ENCODE measurements around the gene SDR39U1. TPM values are rescaled to one million over a fixed set of nuclear protein-coding genes. Genes with fewer than 3 reads are reported as not detected.

SDR39U1 gene, protein sequence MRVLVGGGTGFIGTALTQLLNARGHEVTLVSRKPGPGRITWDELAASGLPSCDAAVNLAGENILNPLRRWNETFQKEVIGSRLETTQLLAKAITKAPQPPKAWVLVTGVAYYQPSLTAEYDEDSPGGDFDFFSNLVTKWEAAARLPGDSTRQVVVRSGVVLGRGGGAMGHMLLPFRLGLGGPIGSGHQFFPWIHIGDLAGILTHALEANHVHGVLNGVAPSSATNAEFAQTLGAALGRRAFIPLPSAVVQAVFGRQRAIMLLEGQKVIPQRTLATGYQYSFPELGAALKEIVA
- 14.1 and 24.2 TPM in 2 replicates for total RNA-seq

GRCh38 chr14:24442240-24443052 lies at the start of gene SDR39U1:
TSS of gene SDR39U1 (minus strand) at chr14:24442776. CDS start at chr14:24442769, 7 bp downstream.

GRCh38 chr14:24429395-24430142 lies 13.0 kb downstream of the SDR39U1 start, which contains the start of the genes CBLN3 and KHNYN:
TSS of gene CBLN3 (minus strand) at chr14:24429668. CDS start at chr14:24429054, 614 bp downstream.
TSS of gene KHNYN (plus strand) at chr14:24429954. CDS start at chr14:24430731, 777 bp downstream.

DNA sequence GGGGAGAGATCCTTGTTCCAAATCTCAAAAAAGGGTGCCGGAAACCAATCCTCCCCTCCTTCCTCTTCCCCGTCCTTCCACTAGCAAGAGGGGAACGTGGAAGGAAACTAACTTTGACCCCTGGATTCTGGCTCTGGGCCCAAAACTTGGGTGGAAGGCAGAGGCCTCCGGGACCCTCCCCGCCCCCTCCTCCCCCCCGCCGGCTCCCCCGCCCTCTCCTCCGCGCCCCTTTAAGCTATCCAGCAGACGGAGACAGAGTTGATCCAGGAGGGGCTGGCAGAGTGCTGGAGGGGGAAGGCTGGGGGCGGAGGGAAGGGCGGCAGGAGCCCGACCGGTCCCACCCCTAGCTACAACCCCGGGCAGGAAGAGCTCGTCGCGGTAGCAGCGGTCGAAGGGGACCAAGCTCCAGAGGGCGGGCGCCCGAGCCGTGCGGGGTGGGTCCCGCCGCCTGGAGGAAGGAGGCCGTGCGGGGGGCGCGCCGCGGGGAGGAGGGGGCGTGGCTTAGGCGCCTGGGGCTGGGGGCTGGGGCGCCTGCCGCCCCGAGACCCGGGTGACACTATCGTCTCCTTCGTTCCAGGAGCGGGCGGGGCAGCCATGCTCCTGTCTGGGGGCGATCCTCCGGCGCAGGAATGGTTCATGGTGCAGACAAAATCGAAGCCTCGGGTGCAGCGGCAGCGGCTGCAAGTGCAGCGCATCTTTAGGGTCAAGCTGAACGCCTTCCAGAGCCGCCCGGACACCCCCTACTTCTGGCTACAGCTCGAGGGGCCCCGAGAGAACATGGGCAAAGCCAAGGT lies 43.7 kb downstream of the SDR39U1 start, which contains the start of gene NYNRIN:
Gene NYNRIN (plus strand): TSS at position 351 of the 794 bp plus-strand sequence. CDS start 244 bp downstream, at position 595.

Other genes starting within 250 kb of the SDR39U1 start
- 71.5 and 84.7 TPM in 2 replicates for gene TM9SF1, start 247.3 kb downstream of the SDR39U1 start, total RNA-seq
- not detected in 2 replicates for gene TSSK4, start 237.1 kb downstream of the SDR39U1 start, total RNA-seq
- gene CHMP4A, start 229.3 kb downstream of the SDR39U1 start, total RNA-seq = 34.7 TPM in 2 replicates
- 6.7 and 9.2 TPM in 2 replicates for gene MDP1, start 226.7 kb downstream of the SDR39U1 start, total RNA-seq
- 140 and 176 TPM in 2 replicates for gene NEDD8, start 210.4 kb downstream of the SDR39U1 start, total RNA-seq
- 41.7 and 96.7 TPM in 2 replicates for gene GMPR2, start 209.8 kb downstream of the SDR39U1 start, total RNA-seq
- 42.1 and 42.6 TPM in 2 replicates for gene TINF2, start 200.2 kb downstream of the SDR39U1 start, total RNA-seq
- gene TGM1, start 179.6 kb downstream of the SDR39U1 start, total RNA-seq = 0.16 and 0.72 TPM in 2 replicates
- 25.9 and 39.9 TPM in 2 replicates for gene RABGGTA, start 171.2 kb downstream of the SDR39U1 start, total RNA-seq
- 11.3 and 19.0 TPM in 2 replicates for gene DHRS1, start 143.0 kb downstream of the SDR39U1 start, total RNA-seq
- 12.6 and 13.9 TPM in 2 replicates for gene NOP9, start 142.9 kb downstream of the SDR39U1 start, total RNA-seq
- gene CIDEB, start 134.8 kb downstream of the SDR39U1 start, total RNA-seq = 0.18 and 2.8 TPM in 2 replicates
- gene LTB4R2, start 132.6 kb downstream of the SDR39U1 start, total RNA-seq = 1.4 and 2.1 TPM in 2 replicates
- 3.6 and 6.3 TPM in 2 replicates for gene LTB4R, start 131.3 kb downstream of the SDR39U1 start, total RNA-seq
- 1.8 and 2.3 TPM in 2 replicates for gene ADCY4, start 107.7 kb downstream of the SDR39U1 start, total RNA-seq
- 0.36 TPM in 1 of 2 replicates, not detected in the other for gene RIPK3, start 102.8 kb downstream of the SDR39U1 start, total RNA-seq
- 40.0 and 41.9 TPM in 2 replicates for gene NFATC4, start 74.6 kb downstream of the SDR39U1 start, total RNA-seq
- gene NYNRIN, start 43.8 kb downstream of the SDR39U1 start, total RNA-seq = 6.3 and 11.7 TPM in 2 replicates
- 2.8 and 3.4 TPM in 2 replicates for gene CBLN3, start 13.1 kb downstream of the SDR39U1 start, total RNA-seq
- gene KHNYN, start 12.8 kb downstream of the SDR39U1 start, total RNA-seq = 30.3 and 36.6 TPM in 2 replicates
- not detected in 2 replicates for gene CMA1, start 65.5 kb upstream of the SDR39U1 start, total RNA-seq
- not detected in 2 replicates for gene CTSG, start 133.5 kb upstream of the SDR39U1 start, total RNA-seq
- gene GZMH, start 166.9 kb upstream of the SDR39U1 start, total RNA-seq = not detected in 2 replicates
- not detected in 2 replicates for gene GZMB, start 191.4 kb upstream of the SDR39U1 start, total RNA-seq